Right lobe of liver (tissue), 6 donors: ENCODE results near the gene DET1. TPM values are rescaled to one million over a fixed set of nuclear protein-coding genes. Genes with fewer than 3 reads are reported as not detected.

Source experiments
- ATAC-seq, 4 donors: fragments of 200-7000 bp; cut with Tn5 transposase; one replicate each; pipeline ENCODE4 v1.9.1; 2020; ENCODE audit warnings: mild to moderate bottlenecking in 4 of 4, moderate library complexity in 4 of 4
- DNase-seq, 3 donors: peaks; one replicate each; pipeline ENCODE4 v3.0.0-alpha.2; 2020
- H3K27ac ChIP-seq, 3 donors: fragments of 200-600 bp; one replicate each; pipeline ENCODE4 v1.8.0; 2022
- H3K27me3 ChIP-seq, 2 donors: fragments of 200-600 bp; one replicate each; pipeline ENCODE4 v1.8.0; 2022
- H3K36me3 ChIP-seq, 4 donors: fragments of 200-600 bp; sonication (generic) in 1 of 4; one replicate each; pipeline versions ENCODE4 v1.5.1 to v1.8.0; 2017 to 2022; ENCODE audit warnings: control low read depth in 1 of 4
- H3K4me1 ChIP-seq, 4 donors: fragments of 200-600 bp; sonication (generic) in 1 of 4; one replicate each; pipeline versions ENCODE4 v1.5.1 to v1.8.0; 2017 to 2022; ENCODE audit warnings: control low read depth in 1 of 4
- H3K4me3 ChIP-seq, 3 donors: fragments of 200-600 bp; one replicate each; pipeline ENCODE4 v1.8.0; 2022
- H3K9me3 ChIP-seq, 4 donors: fragments of 200-600 bp; sonication (generic) in 1 of 4; one replicate each; pipeline versions ENCODE4 v1.5.1 to v1.8.0; 2017 to 2022; ENCODE audit warnings: control low read depth in 1 of 4
- POLR2A ChIP-seq: fragments of 450-650 bp; IDR thresholded peaks from one replicate; pipeline ENCODE4 v1.6.1; 2017; ENCODE audit warnings: antibody characterized with exemption, mild to moderate bottlenecking
- WGBS: methylation state at CpG from one replicate; pipeline ENCODE4 v1.1.6; 2018; ENCODE audit warnings: low coverage, low lambda C conversion rate; ENCODE audit not compliant: insufficient coverage; ENCODE audit errors: missing lambda C conversion rate; 5-methylcytosine and 5-hydroxymethylcytosine counted together
- intact Hi-C, 2 donors: fragments of 100-400 bp; cut with DNase I; formaldehyde crosslinking; loops; one replicate each; pipeline versions ENCODE4 v1.11.2 to v1.14.1; 2022
- total RNA-seq, 6 experiments: library from RNA; depleted of rRNA in 2 of 6; stranded (reverse); fragments of >200 nt in 2 of 6; fragmentation: NEBNext Ultra II Directional in 3 of 6; extraction: Animal tissue kit (Norgen Biotek cat#: 25700) in 3 of 6; gene quantifications; one replicate each; pipeline versions ENCODE4 v1.1.0 to v1.2.4, GENCODE V29; 2016 to 2023
- TF ChIP-seq, protein P1 (sequence below), 4 donors: fragments of 200-600 bp in 3 of 4; fragments of 450-650 bp in 1 of 4; IDR thresholded peaks; one replicate each; pipeline versions ENCODE4 v1.5.1 to v1.8.0; 2016 to 2022; ENCODE audit warnings: antibody characterized with exemption in 4 of 4, mild to moderate bottlenecking in 2 of 4
- donor health status: DM: no; HTN: yes; CAD: no.
- donor health status: DM: no; HTN: no; CAD: no.
- donor health status: DM: no; HTN: no; CAD: no.
- donor health status: DM: no; HTN: yes; CAD: no.
- donor health status: DM: no; HTN: yes; CAD: no.

The DET1 gene
- total RNA-seq, 6 experiments from 2014 or later, result 1.3 to 2.5 (median 1.9) TPM

DNA sequence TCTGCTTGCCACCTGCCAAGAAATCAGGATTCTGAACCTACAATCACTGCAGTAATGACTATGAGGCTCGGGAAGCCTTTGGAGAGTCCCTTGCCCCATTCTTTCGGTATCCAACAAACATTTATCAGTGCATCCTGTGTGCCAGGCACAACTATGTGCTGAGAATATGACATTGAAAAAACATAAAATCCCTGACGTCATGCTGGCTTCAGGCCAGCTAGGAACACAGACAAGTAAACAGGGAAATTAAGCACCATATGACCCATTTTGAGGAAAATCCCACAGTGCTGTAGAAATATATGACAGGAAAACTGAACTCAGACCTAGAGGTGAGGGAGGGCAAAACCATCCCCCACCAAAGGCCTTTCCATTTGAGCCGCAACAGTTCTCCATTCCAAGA, 34.1 kb upstream of the DET1 start:
- TF ChIP-seq POLR2A, result no peak
- TF ChIP-seq, protein P1, sequence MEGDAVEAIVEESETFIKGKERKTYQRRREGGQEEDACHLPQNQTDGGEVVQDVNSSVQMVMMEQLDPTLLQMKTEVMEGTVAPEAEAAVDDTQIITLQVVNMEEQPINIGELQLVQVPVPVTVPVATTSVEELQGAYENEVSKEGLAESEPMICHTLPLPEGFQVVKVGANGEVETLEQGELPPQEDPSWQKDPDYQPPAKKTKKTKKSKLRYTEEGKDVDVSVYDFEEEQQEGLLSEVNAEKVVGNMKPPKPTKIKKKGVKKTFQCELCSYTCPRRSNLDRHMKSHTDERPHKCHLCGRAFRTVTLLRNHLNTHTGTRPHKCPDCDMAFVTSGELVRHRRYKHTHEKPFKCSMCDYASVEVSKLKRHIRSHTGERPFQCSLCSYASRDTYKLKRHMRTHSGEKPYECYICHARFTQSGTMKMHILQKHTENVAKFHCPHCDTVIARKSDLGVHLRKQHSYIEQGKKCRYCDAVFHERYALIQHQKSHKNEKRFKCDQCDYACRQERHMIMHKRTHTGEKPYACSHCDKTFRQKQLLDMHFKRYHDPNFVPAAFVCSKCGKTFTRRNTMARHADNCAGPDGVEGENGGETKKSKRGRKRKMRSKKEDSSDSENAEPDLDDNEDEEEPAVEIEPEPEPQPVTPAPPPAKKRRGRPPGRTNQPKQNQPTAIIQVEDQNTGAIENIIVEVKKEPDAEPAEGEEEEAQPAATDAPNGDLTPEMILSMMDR (IDR thresholded peaks at IDR 0.05), result no peak
- 40% methylated on average over 3 of the region's 4 CpGs for WGBS
- DNase-seq, result no peak
- Histone ChIP-seq H3K4me3 (no peak overlapping the region), H3K27me3 (no peaks in the 10 kb centered on the region), H3K27ac (no peak overlapping the region), H3K9me3 (no peaks in the 10 kb centered on the region), H3K36me3 (no peaks in the 10 kb centered on the region), H3K4me1 (no peaks in the 10 kb centered on the region)
- intact Hi-C loops, result no loop called here
- no peak for ATAC-seq

DNA sequence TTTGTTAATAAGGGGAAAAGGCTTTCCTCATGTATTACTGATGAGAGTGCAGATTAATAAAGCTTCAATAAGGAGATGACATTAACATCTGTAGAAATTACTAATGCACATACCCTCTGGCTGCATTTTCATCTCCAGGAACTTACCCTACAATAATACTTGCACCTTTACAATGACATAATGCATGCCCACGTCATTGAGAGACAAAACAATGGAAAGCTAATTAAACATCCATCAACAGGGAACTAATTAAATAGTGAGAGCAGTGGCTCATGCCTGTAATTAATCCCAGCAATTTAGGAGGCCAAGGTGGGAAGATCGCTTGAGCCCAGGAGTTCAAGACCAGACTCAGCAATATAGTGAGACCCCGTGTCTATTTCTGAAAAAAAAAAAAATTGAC, 32.8 kb upstream of the DET1 start:
- Histone ChIP-seq H3K9me3 (no peaks in the 10 kb centered on the region), H3K27ac (no peak overlapping the region), H3K27me3 (no peaks in the 10 kb centered on the region), H3K4me3 (no peak overlapping the region), H3K4me1 (no peaks in the 10 kb centered on the region), H3K36me3 (no peaks in the 10 kb centered on the region)
- TF ChIP-seq, protein P1 (IDR thresholded peaks at IDR 0.05), result no peak
- no peak for TF ChIP-seq POLR2A
- no peak for DNase-seq
- intact Hi-C loops, result no loop called here
- 62% methylated on average over 3 of the region's 3 CpGs for WGBS
- no peak for ATAC-seq

DNA sequence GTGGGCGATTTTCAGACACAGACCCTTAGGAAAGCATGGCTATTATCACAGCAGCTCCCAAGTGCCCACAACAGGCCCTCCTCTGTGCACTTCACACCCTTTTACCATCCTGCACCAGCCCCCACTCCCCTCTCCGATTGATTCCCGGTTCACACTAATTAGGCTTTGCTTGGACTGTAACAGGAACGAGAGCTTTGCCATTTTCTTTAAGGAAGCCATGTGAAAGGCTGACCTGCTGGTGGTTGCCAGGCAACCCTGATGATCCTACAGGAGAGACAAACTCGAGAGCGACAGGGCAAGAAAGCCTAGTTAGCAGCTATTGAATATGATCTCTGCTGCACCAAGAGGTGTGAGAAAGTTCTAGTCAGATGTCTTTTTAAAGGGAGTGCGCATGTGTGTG, 28.2 kb upstream of the DET1 start:
- no peaks in the 10 kb centered on the region for H3K4me1 ChIP-seq
- no peak overlapping the region for H3K27ac ChIP-seq
- intact Hi-C loops, result no loop called here
- H3K36me3 ChIP-seq, result no peaks in the 10 kb centered on the region
- TF ChIP-seq POLR2A, result no peak
- TF ChIP-seq, protein P1 (IDR thresholded peaks at IDR 0.05), result no peak
- DNase-seq (no peak), ATAC-seq (no peak)
- no peak overlapping the region for H3K4me3 ChIP-seq
- no peaks in the 10 kb centered on the region for H3K9me3 ChIP-seq
- H3K27me3 ChIP-seq, result no peaks in the 10 kb centered on the region
- WGBS, result 22% methylated on average over 7 of the region's 7 CpGs

DNA sequence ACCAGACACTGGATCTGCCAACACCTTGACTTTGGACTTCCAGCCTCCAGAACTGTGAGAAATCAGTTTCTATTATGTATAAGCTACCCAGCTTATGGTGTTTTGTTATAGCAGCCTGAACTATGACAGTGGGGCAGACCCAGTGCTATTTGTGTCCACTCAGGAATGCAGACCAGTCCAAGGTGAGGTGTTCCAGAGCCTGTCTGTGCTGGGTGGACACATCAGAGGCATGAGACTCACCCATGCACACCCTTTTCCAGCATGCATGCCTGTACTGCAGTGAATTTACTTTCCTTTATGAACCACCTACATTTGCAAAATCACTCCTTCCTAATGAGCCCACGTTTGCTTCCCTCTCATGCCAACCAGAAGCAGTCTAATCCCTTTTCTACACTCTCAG, 27.6 kb upstream of the DET1 start:
- no peak overlapping the region for H3K27ac ChIP-seq
- intact Hi-C loops, result no loop called here
- H3K36me3 ChIP-seq, result no peaks in the 10 kb centered on the region
- no peaks in the 10 kb centered on the region for H3K27me3 ChIP-seq
- H3K9me3 ChIP-seq, result no peaks in the 10 kb centered on the region
- DNase-seq (no peak), ATAC-seq (no peak)
- no peak overlapping the region for H3K4me3 ChIP-seq
- no peaks in the 10 kb centered on the region for H3K4me1 ChIP-seq
- WGBS, result 30% methylated on average over 1 of the region's 1 CpG
- TF ChIP-seq POLR2A, result no peak
- TF ChIP-seq, protein P1 (IDR thresholded peaks at IDR 0.05), result no peak

DNA sequence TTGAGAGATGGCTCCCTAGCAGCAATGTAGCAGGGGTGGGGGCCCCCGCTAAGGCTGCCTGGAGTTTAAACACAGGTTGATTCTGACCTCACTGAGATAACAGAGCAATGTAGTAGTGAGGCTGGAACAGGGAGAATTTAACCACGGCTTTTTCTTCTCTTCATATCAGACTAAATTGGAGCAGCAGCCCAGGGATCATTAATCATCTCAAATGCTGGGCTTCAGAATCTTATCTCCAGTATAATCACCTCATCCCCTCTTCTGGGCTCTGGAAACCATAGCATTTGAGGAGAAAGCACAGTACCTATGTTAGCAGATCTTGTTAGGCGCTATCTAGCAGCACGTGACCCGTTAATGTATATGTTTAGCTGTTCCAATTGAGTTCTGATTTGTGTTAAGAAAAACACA, 25.4 kb upstream of the DET1 start:
- no peak for TF ChIP-seq POLR2A
- TF ChIP-seq, protein P1 (IDR thresholded peaks at IDR 0.05), result no peak
- Histone ChIP-seq H3K4me1 (no peaks in the 10 kb centered on the region), H3K27ac (no peak overlapping the region), H3K4me3 (no peak overlapping the region), H3K36me3 (no peaks in the 10 kb centered on the region), H3K9me3 (no peaks in the 10 kb centered on the region), H3K27me3 (no peaks in the 10 kb centered on the region)
- WGBS, result 54% methylated on average over 5 of the region's 5 CpGs
- intact Hi-C loops, result no loop called here
- no peak for ATAC-seq
- no peak for DNase-seq
